ENCODE data around the gene PLA2G4F.
"Not testable (repeated sequence)": the region's sequence is repeated elsewhere in the genome, so short reads cannot be mapped to it uniquely, and the experiment has no call there.

The PLA2G4F gene

GRCh38 chr15:42093966-42094365 lies 62.5 kb downstream of the PLA2G4F start:
- no peak for DNase-seq

- no peak for DNase-seq
Measured at GRCh38 chr15:42092398-42093318, 63.8 kb downstream of the PLA2G4F start.

- not testable (repeated sequence) for DNase-seq
Measured at GRCh38 chr15:42091753-42092397, 64.6 kb downstream of the PLA2G4F start.

- DNase-seq: no peak
Measured at GRCh38 chr15:42090781-42091180, 65.7 kb downstream of the PLA2G4F start.

GRCh38 chr15:42090370-42090769 lies 66.1 kb downstream of the PLA2G4F start:
- DNase-seq: no peak

- no peak for DNase-seq
Measured at GRCh38 chr15:42089942-42090341, 66.5 kb downstream of the PLA2G4F start.

All from activated naive CD4-positive, alpha-beta T cell treated with Interleukin-2 at 50 U/mL for 16 hours (primary cell).